Cerebellar nuclear complex (tissue), 1 donor: ENCODE data around the gene RPL27.
"Not testable (repeated sequence)": the region's sequence is repeated elsewhere in the genome, so short reads cannot be mapped to it uniquely, and the experiment has no call there.

Experiments
- DNase-seq, 2 experiments: peaks; one replicate each; lab custom pipeline; 2025; lab: John Stamatoyannopoulos, UW

The RPL27 gene

GRCh38 chr17:42993913-42994312 is 4.3 kb upstream of the RPL27 start:
- not testable (repeated sequence) for DNase-seq

GRCh38 chr17:42997390-42997983 is 732 bp upstream of the RPL27 start:
- DNase-seq, result no peak

GRCh38 chr17:42999003-42999525 is 845 bp downstream of the RPL27 start:
- DNase-seq, result no peak

- not testable (repeated sequence) for DNase-seq
Measured at GRCh38 chr17:43000894-43001293, 2.7 kb downstream of the RPL27 start.

GRCh38 chr17:43003542-43004172 is 5.4 kb downstream of the RPL27 start:
- no peak for DNase-seq

- no peak for DNase-seq
Measured at GRCh38 chr17:43006639-43007551, 8.7 kb downstream of the RPL27 start, which contains the start of gene IFI35. IFI35 (plus strand) TSS chr17:43006784; CDS start chr17:43006948, 164 bp downstream.

- no peak for DNase-seq
Measured at GRCh38 chr17:43010667-43011308, 12.6 kb downstream of the RPL27 start.

GRCh38 chr17:43011728-43012472 is 13.7 kb downstream of the RPL27 start:
- no peak for DNase-seq

GRCh38 chr17:43013296-43013695 is 15.1 kb downstream of the RPL27 start:
- DNase-seq, result no peak

- no peak for DNase-seq
Measured at GRCh38 chr17:43014020-43014648, 15.9 kb downstream of the RPL27 start.

- DNase-seq, result no peak
Measured at GRCh38 chr17:43014649-43015542, 16.7 kb downstream of the RPL27 start.

- DNase-seq, result no peak
Measured at GRCh38 chr17:43015579-43015978, 17.4 kb downstream of the RPL27 start.

- no peak for DNase-seq
Measured at GRCh38 chr17:43016216-43016615, 18.0 kb downstream of the RPL27 start.

GRCh38 chr17:43018008-43018853 is 20.0 kb downstream of the RPL27 start:
- DNase-seq, result no peak

GRCh38 chr17:43018932-43019331 is 20.7 kb downstream of the RPL27 start:
- DNase-seq, result no peak

GRCh38 chr17:43019418-43019817 is 21.2 kb downstream of the RPL27 start:
- no peak for DNase-seq

GRCh38 chr17:43020030-43020621 is 21.9 kb downstream of the RPL27 start:
- no peak for DNase-seq
